GM18511 (cell line): ENCODE data around the gene TBR1.

Source experiments
- ATAC-seq: cut with Tn5 transposase; IDR thresholded peaks from one replicate; pipeline ENCODE4 v1.9.1; 2021; ENCODE audit warnings: mild to moderate bottlenecking, moderate library complexity; ENCODE audit not compliant: unreplicated experiment

The TBR1 gene

GRCh38 chr2:161414042-161415033 is 1.8 kb upstream of the TBR1 start:
- peak; percentile 39 for ATAC-seq

GRCh38 chr2:161415034-161415986 is 787 bp upstream of the TBR1 start:
- ATAC-seq, result peak; percentile 37

GRCh38 chr2:161416708-161417437 is 776 bp downstream of the TBR1 start:
- no peak for ATAC-seq

GRCh38 chr2:161417438-161418274 is 1.6 kb downstream of the TBR1 start:
- ATAC-seq, result no peak

- no peak for ATAC-seq
Observed at GRCh38 chr2:161418275-161418714, 2.2 kb downstream of the TBR1 start.

DNA sequence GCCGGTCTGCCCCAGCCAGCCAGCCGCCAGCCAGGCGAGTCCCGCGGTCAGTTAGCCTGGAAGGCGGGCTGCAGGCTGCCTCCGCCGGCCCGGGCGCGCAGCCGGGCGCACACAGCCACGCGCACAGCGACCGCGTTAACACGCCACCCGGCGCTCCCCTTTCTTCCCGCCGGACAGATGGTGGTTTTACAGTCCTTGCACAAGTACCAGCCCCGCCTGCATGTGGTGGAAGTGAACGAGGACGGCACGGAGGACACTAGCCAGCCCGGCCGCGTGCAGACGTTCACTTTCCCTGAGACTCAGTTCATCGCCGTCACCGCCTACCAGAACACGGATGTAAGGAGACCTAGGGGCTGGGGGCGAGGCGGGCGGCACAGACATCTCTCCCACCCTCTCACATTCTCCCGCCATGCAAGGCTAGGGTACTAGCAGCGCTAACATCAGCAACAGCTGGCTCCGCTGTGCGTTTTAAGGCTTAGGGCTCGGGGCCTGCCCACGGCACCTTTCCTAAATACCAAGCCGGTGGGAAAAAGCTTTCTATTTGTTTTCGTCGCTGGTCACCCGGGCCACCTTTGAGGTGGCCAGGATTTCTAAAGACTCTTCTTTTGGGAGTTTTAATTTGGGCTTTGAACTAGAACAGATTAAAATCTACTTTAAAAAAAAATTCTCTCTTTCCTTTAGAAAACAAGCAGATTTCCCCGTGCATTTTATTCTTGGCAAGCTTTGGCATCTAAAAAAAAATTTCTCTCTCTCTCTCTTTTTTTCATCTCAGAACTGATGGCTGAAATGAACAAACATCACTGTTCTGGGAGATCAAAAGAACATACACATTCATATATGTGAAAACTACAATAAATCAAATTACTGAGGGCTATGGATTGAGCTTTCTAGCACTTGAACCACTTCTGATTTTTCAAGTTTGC is 2.9 kb downstream of the TBR1 start:
- ATAC-seq, result no peak

- no peak for ATAC-seq
Observed at GRCh38 chr2:161419638-161420190, 3.6 kb downstream of the TBR1 start.

DNA sequence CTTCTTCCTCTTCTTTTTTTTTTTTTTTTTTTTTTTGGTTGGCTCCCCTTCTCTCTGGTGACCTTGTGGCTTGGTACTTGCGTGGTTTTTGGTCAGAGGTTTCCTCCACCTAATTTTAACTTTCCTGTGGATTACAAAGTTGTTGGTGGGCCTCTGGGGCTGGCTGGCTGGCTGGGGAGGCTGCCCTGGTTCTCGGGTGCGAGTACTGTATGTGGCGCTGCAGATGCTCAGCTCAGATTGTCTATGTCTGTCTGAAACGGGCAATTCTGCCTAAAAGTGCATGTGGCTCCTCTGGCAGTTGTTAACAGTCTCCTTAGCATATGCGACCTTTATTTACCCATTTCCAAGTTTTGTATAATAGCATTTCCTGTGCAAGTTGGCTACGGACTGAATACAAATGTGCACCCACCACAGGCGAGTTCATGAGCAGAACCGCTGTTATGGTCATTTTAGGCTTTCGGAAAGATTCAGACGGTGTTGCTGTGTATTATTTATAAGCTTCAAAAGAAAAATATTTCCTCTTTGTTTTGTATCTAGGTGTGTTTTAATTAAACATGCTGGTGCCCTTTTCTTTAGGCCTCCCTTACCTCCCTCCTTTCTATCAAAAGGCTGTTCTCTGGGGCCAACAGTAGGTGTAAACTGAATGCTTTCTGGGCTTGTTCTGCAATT is 4.4 kb downstream of the TBR1 start:
- ATAC-seq, result no peak

- no peak for ATAC-seq
Observed at GRCh38 chr2:161421686-161422085, 5.6 kb downstream of the TBR1 start.

- no peak for ATAC-seq
Observed at GRCh38 chr2:161422816-161423403, 6.8 kb downstream of the TBR1 start.

DNA sequence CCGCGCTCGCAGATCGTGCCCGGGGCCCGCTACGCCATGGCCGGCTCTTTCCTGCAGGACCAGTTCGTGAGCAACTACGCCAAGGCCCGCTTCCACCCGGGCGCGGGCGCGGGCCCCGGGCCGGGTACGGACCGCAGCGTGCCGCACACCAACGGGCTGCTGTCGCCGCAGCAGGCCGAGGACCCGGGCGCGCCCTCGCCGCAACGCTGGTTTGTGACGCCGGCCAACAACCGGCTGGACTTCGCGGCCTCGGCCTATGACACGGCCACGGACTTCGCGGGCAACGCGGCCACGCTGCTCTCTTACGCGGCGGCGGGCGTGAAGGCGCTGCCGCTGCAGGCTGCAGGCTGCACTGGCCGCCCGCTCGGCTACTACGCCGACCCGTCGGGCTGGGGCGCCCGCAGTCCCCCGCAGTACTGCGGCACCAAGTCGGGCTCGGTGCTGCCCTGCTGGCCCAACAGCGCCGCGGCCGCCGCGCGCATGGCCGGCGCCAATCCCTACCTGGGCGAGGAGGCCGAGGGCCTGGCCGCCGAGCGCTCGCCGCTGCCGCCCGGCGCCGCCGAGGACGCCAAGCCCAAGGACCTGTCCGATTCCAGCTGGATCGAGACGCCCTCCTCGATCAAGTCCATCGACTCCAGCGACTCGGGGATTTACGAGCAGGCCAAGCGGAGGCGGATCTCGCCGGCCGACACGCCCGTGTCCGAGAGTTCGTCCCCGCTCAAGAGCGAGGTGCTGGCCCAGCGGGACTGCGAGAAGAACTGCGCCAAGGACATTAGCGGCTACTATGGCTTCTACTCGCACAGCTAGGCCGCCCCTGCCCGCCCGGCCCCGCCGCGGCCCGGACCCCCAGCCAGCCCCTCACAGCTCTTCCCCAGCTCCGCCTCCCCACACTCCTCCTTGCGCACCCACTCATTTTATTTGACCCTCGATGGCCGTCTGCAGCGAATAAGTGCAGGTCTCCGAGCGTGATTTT is 7.6 kb downstream of the TBR1 start:
- no peak for ATAC-seq

- ATAC-seq, result no peak
Observed at GRCh38 chr2:161424394-161424769, 8.3 kb downstream of the TBR1 start.

GRCh38 chr2:161424891-161425727 is 9.0 kb downstream of the TBR1 start:
- ATAC-seq, result no peak

DNA sequence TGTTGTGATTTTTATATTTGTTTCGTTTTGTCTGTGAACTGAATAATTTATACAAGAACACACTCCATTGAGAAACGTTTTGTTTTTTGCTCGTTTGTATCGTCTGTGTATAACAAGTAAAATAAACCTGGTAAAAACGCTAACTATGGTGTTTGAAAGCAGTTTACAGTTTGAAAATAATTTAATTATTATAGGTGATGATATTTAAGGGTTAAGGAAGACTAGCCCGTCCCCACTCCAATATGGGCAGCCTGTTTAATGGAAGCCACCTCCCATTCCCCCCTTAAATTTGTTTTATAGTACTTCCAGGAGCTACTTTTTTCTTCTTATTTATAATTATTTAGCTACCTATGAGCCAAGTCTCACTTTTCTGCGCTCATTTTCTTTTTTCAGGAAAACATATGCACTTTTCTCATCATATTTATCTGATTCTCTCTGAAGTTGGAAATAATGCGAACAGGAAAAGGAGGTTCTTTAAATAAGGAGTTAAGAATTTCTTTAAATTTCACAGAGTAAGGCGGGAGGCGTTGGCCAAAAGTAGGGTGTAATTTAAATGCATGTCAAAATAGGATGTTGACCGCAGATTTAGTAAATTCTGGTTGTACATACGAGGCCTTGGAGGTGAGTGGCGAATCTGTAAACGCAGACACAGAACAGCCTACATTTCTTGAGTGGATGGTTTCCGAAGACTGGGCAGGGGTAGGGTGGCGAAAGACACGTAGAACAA is 9.8 kb downstream of the TBR1 start:
- ATAC-seq, result no peak

GRCh38 chr2:161426455-161426921 is 10.4 kb downstream of the TBR1 start:
- ATAC-seq, result no peak
